ENCODE results near the gene PRDX6.

Gene PRDX6

DNA sequence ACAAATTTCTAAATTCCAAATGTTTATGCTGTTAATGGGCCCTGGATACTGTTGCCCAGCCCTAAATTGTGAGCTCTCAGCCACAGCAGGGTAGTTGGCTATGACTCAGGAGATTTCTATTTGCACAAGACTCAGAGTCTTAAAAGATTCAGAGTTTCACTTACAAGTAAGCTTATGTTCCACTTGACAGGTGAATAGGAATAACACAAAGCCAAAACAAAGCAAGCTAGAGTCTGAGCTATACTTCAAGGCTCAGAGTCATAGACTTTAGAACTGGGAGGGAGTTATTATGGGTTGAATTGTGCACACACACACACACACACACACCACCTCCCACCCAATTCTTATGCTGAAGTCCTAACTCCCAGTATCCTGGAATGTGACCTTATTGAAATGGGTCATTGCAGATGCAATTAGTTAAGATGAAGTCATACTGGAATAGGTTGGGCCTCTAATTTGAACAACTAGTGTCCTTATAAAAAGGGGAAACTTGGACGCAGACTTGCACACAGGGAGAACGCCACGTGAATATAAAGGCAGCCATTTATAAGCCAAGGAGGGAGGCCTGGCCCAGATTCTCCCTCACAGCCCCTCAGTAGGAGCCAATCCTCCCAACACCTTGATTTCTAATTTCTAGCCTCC, 30.2 kb downstream of the PRDX6 start (continued):
- no peak for TF ChIP-seq ZNF677 (tag by site-specific recombination; IDR thresholded peaks at IDR 0.05)
- TF ChIP-seq, protein P1, sequence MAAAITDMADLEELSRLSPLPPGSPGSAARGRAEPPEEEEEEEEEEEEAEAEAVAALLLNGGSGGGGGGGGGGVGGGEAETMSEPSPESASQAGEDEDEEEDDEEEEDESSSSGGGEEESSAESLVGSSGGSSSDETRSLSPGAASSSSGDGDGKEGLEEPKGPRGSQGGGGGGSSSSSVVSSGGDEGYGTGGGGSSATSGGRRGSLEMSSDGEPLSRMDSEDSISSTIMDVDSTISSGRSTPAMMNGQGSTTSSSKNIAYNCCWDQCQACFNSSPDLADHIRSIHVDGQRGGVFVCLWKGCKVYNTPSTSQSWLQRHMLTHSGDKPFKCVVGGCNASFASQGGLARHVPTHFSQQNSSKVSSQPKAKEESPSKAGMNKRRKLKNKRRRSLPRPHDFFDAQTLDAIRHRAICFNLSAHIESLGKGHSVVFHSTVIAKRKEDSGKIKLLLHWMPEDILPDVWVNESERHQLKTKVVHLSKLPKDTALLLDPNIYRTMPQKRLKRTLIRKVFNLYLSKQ (tag by site-specific recombination; IDR thresholded peaks at IDR 0.05; ENCODE audit: borderline replicate concordance) = no peak
- no peak for TF ChIP-seq ZNF292 (tag by site-specific recombination; IDR thresholded peaks at IDR 0.05; ENCODE audit: borderline replicate concordance, low read depth)
- no peak for TF ChIP-seq ZFP3 (tag by site-specific recombination; IDR thresholded peaks at IDR 0.05; ENCODE audit: low read depth)
- no peak; the same call in 1 of the 2 replicates for TF ChIP-seq ZIC2 (tag by site-specific recombination; IDR thresholded peaks at IDR 0.05)
- TF ChIP-seq, protein P2, sequence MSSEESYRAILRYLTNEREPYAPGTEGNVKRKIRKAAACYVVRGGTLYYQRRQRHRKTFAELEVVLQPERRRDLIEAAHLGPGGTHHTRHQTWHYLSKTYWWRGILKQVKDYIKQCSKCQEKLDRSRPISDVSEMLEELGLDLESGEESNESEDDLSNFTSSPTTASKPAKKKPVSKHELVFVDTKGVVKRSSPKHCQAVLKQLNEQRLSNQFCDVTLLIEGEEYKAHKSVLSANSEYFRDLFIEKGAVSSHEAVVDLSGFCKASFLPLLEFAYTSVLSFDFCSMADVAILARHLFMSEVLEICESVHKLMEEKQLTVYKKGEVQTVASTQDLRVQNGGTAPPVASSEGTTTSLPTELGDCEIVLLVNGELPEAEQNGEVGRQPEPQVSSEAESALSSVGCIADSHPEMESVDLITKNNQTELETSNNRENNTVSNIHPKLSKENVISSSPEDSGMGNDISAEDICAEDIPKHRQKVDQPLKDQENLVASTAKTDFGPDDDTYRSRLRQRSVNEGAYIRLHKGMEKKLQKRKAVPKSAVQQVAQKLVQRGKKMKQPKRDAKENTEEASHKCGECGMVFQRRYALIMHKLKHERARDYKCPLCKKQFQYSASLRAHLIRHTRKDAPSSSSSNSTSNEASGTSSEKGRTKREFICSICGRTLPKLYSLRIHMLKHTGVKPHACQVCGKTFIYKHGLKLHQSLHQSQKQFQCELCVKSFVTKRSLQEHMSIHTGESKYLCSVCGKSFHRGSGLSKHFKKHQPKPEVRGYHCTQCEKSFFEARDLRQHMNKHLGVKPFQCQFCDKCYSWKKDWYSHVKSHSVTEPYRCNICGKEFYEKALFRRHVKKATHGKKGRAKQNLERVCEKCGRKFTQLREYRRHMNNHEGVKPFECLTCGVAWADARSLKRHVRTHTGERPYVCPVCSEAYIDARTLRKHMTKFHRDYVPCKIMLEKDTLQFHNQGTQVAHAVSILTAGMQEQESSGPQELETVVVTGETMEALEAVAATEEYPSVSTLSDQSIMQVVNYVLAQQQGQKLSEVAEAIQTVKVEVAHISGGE (tag by site-specific recombination; conservative IDR thresholded peaks at IDR 0.05; ENCODE audit: low read depth) = no peak
- no peak for TF ChIP-seq MZF1 (tag by site-specific recombination; IDR thresholded peaks at IDR 0.05; ENCODE audit: borderline replicate concordance)
- no peak for TF ChIP-seq ZNF623 (tag by site-specific recombination; IDR thresholded peaks at IDR 0.05)
- no peak for TF ChIP-seq ZNF37A (tag by site-specific recombination; IDR thresholded peaks at IDR 0.05)
- TF ChIP-seq ZNF211 (tag by site-specific recombination; IDR thresholded peaks at IDR 0.05; ENCODE audit: low read depth) = no peak
- no peak for TF ChIP-seq TCF7L2 (IDR thresholded peaks at IDR 0.05; ENCODE audit: borderline replicate concordance, low read depth, low read length)
- peak; percentile 26; the same call in 1 of the 2 replicates for TF ChIP-seq ZBTB20 (tag by site-specific recombination; IDR thresholded peaks at IDR 0.05)
- TF ChIP-seq, protein P3, sequence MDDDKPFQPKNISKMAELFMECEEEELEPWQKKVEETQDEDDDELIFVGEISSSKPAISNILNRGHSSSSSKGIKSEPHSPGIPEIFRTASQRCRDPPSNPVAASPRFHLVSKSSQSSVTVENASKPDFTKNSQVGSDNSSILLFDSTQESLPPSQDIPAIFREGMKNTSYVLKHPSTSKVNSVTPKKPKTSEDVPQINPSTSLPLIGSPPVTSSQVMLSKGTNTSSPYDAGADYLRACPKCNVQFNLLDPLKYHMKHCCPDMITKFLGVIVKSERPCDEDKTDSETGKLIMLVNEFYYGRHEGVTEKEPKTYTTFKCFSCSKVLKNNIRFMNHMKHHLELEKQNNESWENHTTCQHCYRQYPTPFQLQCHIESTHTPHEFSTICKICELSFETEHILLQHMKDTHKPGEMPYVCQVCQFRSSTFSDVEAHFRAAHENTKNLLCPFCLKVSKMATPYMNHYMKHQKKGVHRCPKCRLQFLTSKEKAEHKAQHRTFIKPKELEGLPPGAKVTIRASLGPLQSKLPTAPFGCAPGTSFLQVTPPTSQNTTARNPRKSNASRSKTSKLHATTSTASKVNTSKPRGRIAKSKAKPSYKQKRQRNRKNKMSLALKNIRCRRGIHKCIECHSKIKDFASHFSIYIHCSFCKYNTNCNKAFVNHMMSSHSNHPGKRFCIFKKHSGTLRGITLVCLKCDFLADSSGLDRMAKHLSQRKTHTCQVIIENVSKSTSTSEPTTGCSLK (tag by site-specific recombination; IDR thresholded peaks at IDR 0.05) = no peak
- TF ChIP-seq ZNF701 (tag by site-specific recombination; IDR thresholded peaks at IDR 0.05) = no peak
- TF ChIP-seq, protein P4, sequence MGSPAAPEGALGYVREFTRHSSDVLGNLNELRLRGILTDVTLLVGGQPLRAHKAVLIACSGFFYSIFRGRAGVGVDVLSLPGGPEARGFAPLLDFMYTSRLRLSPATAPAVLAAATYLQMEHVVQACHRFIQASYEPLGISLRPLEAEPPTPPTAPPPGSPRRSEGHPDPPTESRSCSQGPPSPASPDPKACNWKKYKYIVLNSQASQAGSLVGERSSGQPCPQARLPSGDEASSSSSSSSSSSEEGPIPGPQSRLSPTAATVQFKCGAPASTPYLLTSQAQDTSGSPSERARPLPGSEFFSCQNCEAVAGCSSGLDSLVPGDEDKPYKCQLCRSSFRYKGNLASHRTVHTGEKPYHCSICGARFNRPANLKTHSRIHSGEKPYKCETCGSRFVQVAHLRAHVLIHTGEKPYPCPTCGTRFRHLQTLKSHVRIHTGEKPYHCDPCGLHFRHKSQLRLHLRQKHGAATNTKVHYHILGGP (tag by site-specific recombination; IDR thresholded peaks at IDR 0.05) = no peak
- TF ChIP-seq ZNF791 (tag by site-specific recombination; IDR thresholded peaks at IDR 0.05) = no peak
- TF ChIP-seq ZNF629 (tag by site-specific recombination; IDR thresholded peaks at IDR 0.05) = peak; percentile 87
- TF ChIP-seq MYNN (tag by site-specific recombination; IDR thresholded peaks at IDR 0.05; ENCODE audit: borderline replicate concordance) = peak; percentile 69
- TF ChIP-seq, protein P5, sequence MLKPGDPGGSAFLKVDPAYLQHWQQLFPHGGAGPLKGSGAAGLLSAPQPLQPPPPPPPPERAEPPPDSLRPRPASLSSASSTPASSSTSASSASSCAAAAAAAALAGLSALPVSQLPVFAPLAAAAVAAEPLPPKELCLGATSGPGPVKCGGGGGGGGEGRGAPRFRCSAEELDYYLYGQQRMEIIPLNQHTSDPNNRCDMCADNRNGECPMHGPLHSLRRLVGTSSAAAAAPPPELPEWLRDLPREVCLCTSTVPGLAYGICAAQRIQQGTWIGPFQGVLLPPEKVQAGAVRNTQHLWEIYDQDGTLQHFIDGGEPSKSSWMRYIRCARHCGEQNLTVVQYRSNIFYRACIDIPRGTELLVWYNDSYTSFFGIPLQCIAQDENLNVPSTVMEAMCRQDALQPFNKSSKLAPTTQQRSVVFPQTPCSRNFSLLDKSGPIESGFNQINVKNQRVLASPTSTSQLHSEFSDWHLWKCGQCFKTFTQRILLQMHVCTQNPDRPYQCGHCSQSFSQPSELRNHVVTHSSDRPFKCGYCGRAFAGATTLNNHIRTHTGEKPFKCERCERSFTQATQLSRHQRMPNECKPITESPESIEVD (tag by site-specific recombination; IDR thresholded peaks at IDR 0.05) = peak; percentile 44; the same call in 1 of the 2 replicates
- no peak for TF ChIP-seq REPIN1 (tag by site-specific recombination; IDR thresholded peaks at IDR 0.05; ENCODE audit: low read depth)
- TF ChIP-seq ZNF624 (tag by site-specific recombination; IDR thresholded peaks at IDR 0.05) = no peak
- TF ChIP-seq ZNF274 (IDR thresholded peaks at IDR 0.05; ENCODE audit: low read length) = no peak
- no peak for TF ChIP-seq ZNF274 (tag by site-specific recombination; IDR thresholded peaks at IDR 0.05; ENCODE audit: borderline replicate concordance)
- TF ChIP-seq, protein P6, sequence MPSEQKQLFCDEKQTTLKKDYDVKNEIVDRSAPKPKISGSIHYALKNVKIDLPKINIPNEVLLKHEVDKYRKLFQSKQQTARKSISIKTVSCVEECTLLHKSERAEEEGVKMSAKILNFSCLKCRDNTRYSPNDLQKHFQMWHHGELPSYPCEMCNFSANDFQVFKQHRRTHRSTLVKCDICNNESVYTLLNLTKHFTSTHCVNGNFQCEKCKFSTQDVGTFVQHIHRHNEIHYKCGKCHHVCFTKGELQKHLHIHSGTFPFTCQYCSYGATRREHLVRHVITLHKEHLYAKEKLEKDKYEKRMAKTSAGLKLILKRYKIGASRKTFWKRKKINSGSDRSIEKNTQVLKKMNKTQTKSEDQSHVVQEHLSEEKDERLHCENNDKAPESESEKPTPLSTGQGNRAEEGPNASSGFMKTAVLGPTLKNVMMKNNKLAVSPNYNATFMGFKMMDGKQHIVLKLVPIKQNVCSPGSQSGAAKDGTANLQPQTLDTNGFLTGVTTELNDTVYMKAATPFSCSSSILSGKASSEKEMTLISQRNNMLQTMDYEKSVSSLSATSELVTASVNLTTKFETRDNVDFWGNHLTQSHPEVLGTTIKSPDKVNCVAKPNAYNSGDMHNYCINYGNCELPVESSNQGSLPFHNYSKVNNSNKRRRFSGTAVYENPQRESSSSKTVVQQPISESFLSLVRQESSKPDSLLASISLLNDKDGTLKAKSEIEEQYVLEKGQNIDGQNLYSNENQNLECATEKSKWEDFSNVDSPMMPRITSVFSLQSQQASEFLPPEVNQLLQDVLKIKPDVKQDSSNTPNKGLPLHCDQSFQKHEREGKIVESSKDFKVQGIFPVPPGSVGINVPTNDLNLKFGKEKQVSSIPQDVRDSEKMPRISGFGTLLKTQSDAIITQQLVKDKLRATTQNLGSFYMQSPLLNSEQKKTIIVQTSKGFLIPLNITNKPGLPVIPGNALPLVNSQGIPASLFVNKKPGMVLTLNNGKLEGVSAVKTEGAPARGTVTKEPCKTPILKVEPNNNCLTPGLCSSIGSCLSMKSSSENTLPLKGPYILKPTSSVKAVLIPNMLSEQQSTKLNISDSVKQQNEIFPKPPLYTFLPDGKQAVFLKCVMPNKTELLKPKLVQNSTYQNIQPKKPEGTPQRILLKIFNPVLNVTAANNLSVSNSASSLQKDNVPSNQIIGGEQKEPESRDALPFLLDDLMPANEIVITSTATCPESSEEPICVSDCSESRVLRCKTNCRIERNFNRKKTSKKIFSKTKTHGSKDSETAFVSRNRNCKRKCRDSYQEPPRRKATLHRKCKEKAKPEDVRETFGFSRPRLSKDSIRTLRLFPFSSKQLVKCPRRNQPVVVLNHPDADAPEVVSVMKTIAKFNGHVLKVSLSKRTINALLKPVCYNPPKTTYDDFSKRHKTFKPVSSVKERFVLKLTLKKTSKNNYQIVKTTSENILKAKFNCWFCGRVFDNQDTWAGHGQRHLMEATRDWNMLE (tag by site-specific recombination; conservative IDR thresholded peaks at IDR 0.05; ENCODE audit: low read depth) = 0 out of 2 replicates have a peak, but pooled peaks have one; percentile 39
